HAP-1 (cell line): ENCODE results near the gene HSFX4.
A peak's percentile ranks its signal among the peaks of the same experiment; 100 is the strongest.
"Not testable (repeated sequence)": the region's sequence is repeated elsewhere in the genome, so short reads cannot be mapped to it uniquely, and the experiment has no call there.

Experiments
- DNase-seq, 2 experiments: peaks; one replicate each; pipeline ENCODE4 v3.0.0-alpha.2; 2016 to 2020; ENCODE audit warnings: low spot score in 2 of 2
- H3K27me3 ChIP-seq: fragments of 250-450 bp; sonication (Bioruptor Pico); 2 replicates; pipeline ENCODE4 v1.5.1; 2020; ENCODE audit warnings: low read depth, mild to moderate bottlenecking, moderate library complexity
- H3K36me3 ChIP-seq: fragments of 250-450 bp; sonication (Bioruptor Pico); replicated peaks from 2 replicates; pipeline ENCODE4 v1.5.1; 2020; ENCODE audit warnings: mild to moderate bottlenecking
- H3K4me1 ChIP-seq: fragments of 250-450 bp; sonication (Bioruptor Pico); 2 replicates; pipeline ENCODE4 v1.5.1; 2020; ENCODE audit warnings: mild to moderate bottlenecking
- H3K4me3 ChIP-seq: fragments of 250-450 bp; sonication (Bioruptor Pico); 2 replicates; pipeline ENCODE4 v1.5.1; 2020; ENCODE audit warnings: mild to moderate bottlenecking, moderate library complexity
- H3K9me3 ChIP-seq: fragments of 250-450 bp; sonication (Bioruptor Pico); 2 replicates; pipeline ENCODE4 v1.5.1; 2020; ENCODE audit warnings: mild to moderate bottlenecking, moderate library complexity
- in situ Hi-C: fragments of 300-500 bp; cut with MboI; formaldehyde crosslinking; loops from 3 replicates; pipeline ENCODE4 v1.14.3; 2020; ENCODE audit warnings: low sequenced_read_pairs, inconsistent platforms, mixed read lengths

HSFX4 gene

DNA sequence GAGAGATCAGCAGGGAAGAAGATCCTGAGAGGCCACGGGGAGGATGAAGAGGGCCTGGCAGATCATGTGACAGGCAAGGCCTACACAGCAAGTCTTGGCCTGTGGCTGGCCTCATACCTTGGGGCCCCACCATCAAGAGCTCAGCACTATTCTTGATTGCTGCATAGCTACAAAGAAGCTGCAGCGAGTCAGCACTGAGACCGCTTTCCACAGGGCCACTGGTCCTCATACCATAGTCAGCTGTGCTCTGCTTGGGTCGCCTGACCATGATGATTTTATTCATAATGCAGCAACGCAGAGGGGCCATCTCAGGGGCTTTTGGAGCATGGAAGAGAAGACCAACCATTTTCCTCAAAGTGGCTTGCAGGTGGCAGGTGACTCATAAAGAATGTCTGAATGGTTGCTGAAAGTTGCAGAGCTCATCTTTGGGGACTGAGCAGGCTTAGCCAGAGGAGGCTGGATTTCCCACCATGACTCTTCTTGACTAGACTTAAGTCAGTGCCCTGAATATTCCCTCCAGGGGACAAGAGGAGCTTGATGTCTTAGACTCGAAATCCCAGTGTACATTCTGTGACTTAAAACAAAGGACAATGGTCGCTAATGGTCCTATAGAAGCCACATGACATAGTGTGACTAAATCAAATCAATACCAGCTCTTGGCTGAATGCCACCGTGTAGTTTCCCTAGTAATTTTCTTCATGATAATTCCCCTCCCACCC lies 2.0 kb upstream of the HSFX4 start:
- H3K4me3 ChIP-seq, H3K4me1 ChIP-seq, DNase-seq, H3K27me3 ChIP-seq, in situ Hi-C loops, H3K9me3 ChIP-seq, H3K36me3 ChIP-seq: not testable (repeated sequence)

DNA sequence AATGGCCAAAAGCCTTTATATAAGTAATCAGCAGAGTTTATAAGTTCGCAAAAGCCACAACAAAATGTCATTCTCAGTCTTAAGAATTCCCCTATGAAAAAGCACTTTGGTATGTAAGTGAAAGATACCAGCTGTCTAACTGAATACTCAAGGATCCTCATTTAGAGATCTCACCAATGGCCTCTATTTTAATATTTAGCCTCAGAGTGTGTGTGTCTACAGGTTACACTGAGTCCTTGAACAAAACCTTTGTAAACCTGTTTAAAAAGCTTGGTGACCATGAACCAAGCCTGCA lies 1.5 kb upstream of the HSFX4 start:
- DNase-seq, H3K9me3 ChIP-seq, H3K4me1 ChIP-seq, H3K27me3 ChIP-seq, H3K4me3 ChIP-seq, H3K36me3 ChIP-seq, in situ Hi-C loops: not testable (repeated sequence)

DNA sequence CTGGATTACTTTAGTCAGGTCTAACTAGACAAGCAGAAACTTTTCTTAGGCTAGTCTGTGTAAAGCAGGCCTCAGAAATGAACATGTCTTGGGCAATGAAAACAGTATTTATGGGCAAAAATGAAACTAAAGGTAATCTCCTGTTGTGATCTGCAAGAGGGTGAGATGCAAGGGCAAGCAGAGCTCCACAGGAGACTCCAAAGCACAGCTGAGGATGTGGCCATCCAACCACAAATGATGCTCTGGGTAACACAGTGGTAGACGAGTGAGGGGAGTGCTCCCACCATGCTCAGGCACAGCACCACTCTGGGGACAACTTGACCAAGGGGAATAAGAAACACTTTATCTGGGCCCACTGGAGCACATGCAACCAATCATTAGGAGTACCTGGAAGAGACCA lies 738 bp upstream of the HSFX4 start:
- in situ Hi-C loops, H3K9me3 ChIP-seq, H3K4me1 ChIP-seq, H3K36me3 ChIP-seq, DNase-seq, H3K4me3 ChIP-seq, H3K27me3 ChIP-seq: not testable (repeated sequence)

DNA sequence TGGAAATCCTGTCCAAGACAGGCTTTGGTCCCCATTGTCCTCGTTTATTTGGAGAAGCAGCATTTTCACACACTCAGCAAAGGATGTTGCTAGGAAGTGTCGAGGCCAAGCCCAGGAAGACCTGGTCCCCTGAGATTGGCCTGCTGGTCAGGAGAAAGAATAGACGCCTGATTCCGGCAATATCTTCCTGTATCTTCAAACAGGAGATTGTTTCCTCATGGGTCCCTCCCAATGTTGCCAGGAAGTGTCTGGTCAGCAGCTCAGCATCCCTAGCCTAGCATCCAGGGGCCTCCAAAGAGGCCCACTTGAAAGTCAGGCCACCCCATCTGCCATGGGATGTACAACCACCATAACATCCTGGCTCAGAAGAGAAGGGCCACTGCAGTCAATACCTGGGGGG lies 2.0 kb downstream of the HSFX4 start:
- H3K36me3 ChIP-seq, H3K4me3 ChIP-seq, H3K9me3 ChIP-seq, H3K27me3 ChIP-seq, in situ Hi-C loops, H3K4me1 ChIP-seq, DNase-seq: not testable (repeated sequence)

DNA sequence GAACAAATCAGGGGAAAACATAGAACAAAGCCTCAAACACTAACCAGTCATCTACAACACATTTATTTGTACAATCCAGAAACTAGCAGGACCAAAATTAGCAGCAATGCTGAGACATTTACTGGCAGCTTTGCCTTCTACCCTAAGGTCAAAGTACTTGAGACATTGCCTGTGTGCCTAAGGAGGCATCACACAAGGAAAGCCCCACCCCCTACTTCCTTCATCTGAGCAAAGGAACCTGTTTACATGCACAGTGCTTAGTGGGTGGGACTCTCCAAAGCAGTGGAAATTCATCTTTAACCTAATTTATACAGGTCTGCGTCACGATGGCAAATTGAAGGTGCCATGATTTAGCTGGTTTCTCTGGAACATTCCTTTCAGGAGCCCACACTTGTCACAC lies 2.8 kb downstream of the HSFX4 start:
- H3K36me3 ChIP-seq, H3K4me1 ChIP-seq, H3K9me3 ChIP-seq, H3K4me3 ChIP-seq, in situ Hi-C loops, DNase-seq, H3K27me3 ChIP-seq: not testable (repeated sequence)

DNA sequence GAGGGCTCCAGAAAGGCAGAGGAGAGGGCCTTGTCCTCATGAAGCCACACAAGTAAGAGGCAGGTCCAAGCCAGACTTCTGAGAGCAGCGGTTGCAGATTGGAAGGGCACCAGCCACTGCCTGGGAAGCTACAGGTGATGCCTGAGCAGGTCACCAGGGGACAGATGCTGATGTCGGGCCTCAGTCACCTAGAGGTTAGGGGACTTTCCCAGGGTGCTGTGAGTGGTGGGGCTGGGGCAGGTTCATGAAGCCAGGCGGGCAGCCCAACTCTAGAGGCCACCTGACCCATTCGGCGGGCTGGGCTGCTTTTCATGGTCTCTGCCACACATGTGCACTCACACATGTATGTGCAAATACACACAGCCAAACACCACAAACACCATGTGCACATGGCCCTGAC lies 3.6 kb downstream of the HSFX4 start:
- DNase-seq, H3K27me3 ChIP-seq, H3K36me3 ChIP-seq, H3K9me3 ChIP-seq, H3K4me3 ChIP-seq, in situ Hi-C loops, H3K4me1 ChIP-seq: not testable (repeated sequence)

DNA sequence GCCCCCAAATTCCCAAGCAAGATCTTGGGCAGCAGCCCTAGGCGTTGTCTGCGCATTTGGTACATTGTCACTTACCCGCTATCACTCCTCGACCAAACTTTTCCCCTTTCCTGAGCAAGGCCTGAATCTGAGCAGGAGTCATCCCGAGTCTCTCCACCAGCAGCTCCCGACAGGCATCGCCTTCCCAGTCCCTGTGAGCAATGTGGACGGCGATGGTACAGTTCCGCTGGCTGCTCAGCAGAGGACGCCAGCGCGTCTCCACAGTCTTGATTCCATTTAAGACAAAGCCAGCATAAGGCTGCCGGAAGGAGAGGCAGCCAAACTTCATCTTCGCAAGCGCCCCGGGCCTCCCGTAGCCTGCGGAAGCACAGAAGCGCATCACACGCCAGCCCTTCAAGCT lies 4.2 kb downstream of the HSFX4 start:
- H3K4me1 ChIP-seq, in situ Hi-C loops, H3K27me3 ChIP-seq: not testable (repeated sequence)

DNA sequence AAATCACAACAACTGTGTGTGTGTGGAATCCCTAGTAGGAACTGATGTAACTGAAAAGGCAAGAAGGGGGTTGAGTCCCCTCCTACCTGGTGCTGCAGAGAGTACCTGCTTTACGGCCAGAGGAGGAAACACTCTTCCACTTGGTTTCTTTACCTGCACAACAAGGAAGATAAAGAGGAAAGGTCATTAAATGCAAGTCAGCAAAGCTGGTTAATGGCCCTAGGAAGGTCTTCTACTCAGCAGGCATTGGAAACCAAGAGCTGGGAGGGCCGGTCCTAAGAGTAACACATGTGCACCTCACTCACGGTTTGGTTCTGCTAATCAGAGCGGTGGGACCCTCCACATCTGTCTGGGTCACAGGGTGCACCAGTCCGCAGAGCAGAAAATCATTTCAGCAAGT lies 8.0 kb downstream of the HSFX4 start:
- H3K27me3 ChIP-seq, in situ Hi-C loops, DNase-seq: not testable (repeated sequence)

More for the DNA sequence above, 4.2 kb downstream of the HSFX4 start:
- H3K36me3 ChIP-seq, DNase-seq, H3K9me3 ChIP-seq, H3K4me3 ChIP-seq: not testable (repeated sequence)

DNA sequence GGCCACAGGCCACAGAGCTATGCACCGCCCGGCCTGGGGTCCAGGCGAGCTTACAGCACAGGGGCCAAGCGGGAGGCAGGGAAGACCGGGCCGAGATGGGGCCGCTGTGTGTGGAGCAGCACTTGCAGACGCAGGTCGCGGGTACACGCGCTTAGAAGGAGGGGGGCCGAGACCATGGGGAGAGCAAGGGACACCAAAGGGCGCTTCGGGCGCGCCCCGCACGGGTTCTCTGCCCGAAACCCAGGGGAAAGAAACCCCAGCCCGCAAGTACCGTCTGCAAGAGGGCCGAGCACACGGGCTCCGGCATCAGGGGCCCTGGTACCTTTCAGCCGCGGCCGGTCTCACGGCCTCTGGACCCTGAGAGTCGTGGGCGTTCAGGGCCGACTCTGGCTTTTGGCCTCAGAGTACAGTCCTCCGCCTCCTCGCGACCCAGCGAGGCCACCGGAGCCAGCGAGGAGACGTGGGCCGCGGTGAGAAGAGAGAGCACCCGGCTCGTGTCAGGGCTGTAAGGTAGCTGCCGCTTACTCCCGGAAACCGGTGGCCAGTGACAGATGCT lies 8.6 kb downstream of the HSFX4 start:
- no peaks in the 10 kb centered on the region for H3K27me3 ChIP-seq
- in situ Hi-C loops, result no loop called here
- H3K36me3 ChIP-seq, result peaks cover 3% of the 10 kb centered on the region; the same call in 1 of the 2 replicates
- no peaks in the 10 kb centered on the region for H3K9me3 ChIP-seq
- H3K4me1 ChIP-seq, result peaks cover 2% of the 10 kb centered on the region; the same call in 1 of the 2 replicates
- DNase-seq, result peak in 1 of 2 experiments; percentile 25
- peak overlapping the region; percentile 97 for H3K4me3 ChIP-seq

More for the DNA sequence above, 8.0 kb downstream of the HSFX4 start:
- H3K9me3 ChIP-seq, H3K36me3 ChIP-seq, H3K4me1 ChIP-seq: not testable (repeated sequence)
- H3K4me3 ChIP-seq, result peak overlapping the region; percentile 97

DNA sequence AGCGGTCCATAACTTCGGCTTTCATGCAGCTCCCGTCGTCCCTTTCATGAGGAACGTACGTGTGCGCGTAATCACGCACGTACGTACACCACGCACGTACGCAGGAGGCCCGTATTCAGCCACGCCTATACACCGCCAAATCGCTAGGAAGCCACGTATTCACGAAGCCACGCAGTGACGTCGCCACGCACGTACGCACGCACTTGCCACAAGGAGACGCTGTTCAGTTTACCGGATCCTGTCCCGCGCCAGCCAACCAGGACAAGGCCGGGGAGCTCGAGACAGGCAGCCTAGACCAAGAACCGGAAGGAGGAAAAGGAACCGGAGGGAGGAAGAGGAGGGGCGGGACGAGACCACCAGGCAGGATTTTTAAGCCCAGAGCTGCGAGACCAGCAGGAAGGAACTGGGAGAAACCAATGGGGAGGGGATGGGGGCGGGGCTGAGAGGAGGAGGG lies 9.1 kb downstream of the HSFX4 start, which contains the start of gene EOLA2:
Gene EOLA2 (minus strand): TSS at position 65 of the 454 bp plus-strand sequence. CDS start 4,617 bp downstream, outside the sequence.
- peak; percentile 94 to 97 for DNase-seq
- H3K4me1 ChIP-seq, result peaks cover 2% of the 10 kb centered on the region; the same call in 1 of the 2 replicates
- no peaks in the 10 kb centered on the region for H3K27me3 ChIP-seq
- H3K36me3 ChIP-seq, result peaks cover 3% of the 10 kb centered on the region; the same call in 1 of the 2 replicates
- H3K4me3 ChIP-seq, result peak within 1 kb of the TSS; percentile 97
- H3K9me3 ChIP-seq, result no peaks in the 10 kb centered on the region
- in situ Hi-C loops, result no loop called here

DNA sequence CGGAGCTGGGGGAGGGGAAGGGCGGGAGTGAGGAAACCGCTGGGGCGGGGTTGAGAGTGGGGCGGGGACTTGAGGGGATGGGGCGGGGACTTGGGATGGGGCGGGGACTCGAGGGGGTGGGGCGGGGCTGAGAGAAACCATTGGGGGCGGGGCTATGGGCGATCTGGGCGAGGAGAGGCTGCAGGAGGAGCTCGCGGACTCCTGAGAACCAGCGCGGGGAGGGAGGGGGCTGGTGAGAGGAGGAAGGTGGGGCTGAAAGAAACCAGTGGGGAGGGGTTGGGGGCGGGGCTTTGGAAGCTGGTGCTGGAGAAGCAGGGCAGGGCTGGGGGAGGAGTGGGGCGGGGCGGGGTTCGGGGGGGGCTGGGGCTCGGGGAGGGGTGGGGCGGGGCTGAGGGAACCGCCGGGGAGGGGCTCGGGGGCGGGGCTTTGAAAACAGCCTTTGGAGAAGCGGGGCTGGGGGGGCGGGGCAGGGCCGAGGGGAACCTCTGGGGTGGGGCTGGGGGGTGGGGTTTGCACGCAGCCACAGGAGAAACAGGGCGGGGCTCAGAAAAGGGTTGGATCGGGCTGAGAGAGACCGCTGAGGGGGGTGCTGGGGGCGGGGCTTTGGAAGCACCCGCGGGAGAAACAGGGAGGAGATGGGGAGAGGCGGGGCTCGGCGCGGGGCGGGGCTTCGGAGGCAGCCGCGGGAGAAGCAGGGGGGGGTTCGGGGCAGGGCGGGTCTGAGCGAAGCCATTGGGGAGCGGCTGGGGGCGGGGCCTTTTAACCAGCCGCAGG lies 9.7 kb downstream of the HSFX4 start:
- Histone ChIP-seq H3K4me1 (peaks cover 2% of the 10 kb centered on the region; the same call in 1 of the 2 replicates), H3K27me3 (no peaks in the 10 kb centered on the region), H3K36me3 (peaks cover 3% of the 10 kb centered on the region; the same call in 1 of the 2 replicates), H3K9me3 (no peaks in the 10 kb centered on the region), H3K4me3 (peak overlapping the region; percentile 97)
- in situ Hi-C loops, result no loop called here
- peak; percentile 88 to 99 for DNase-seq

DNA sequence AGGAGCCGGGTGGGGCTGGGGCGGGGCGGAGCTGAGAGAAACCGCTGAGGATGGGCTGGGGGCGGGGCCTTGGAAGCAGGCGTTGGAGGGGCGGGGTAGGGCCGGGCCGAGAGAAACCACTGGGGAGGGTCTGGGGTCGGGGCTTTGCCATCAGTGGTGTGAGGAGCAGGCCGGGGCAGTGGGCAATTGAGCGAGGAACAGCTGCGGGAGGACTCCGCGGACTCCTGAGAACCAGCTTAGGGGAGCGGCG lies 10.2 kb downstream of the HSFX4 start:
- no peaks in the 10 kb centered on the region for H3K9me3 ChIP-seq
- DNase-seq, result no peak
- H3K4me1 ChIP-seq, result peaks cover 2% of the 10 kb centered on the region; the same call in 1 of the 2 replicates
- in situ Hi-C loops, result no loop called here
- H3K4me3 ChIP-seq, result peak overlapping the region; percentile 67
- H3K36me3 ChIP-seq, result peaks cover 3% of the 10 kb centered on the region; the same call in 1 of the 2 replicates
- H3K27me3 ChIP-seq, result no peaks in the 10 kb centered on the region

DNA sequence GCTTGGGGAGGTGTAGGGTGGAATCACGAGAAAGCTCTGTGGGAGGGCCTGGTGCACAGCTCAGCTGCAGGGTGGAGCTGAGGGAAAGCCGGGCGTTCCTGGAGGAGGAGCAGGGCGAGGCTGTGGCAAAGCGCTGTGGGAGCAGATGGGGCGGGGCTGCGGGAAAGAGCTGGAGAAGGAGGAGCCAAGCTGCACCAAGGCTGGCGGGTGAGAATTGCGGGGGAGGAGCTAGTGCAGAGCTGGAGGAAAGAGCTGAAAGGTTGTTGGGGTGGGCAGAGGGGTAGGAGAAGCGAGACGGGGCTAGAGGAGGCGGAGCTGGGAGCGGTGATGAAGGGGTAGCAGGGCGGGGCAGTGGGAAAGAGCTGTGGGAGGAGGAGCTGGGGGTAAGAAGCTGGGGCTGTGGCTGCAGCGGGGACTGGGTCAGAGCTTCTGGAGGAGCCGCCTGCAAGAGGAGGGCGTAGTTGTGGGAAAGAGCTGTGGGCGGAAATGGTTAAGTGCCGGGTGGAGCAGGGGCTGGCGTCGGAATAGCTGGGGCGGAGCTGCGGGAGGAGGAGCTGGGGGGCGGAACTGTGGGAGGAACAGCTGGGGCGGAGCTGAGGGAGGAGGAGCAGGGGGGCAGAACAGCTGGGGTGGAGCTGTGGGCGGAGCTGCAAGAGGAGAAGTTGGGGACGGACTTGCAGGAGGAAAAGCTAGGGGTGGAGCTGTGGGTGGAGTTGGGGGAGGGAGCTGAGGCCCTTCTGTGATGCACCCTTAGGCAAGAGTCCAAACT lies 10.7 kb downstream of the HSFX4 start:
- Histone ChIP-seq H3K27me3 (no peaks in the 10 kb centered on the region), H3K36me3 (peaks cover 3% of the 10 kb centered on the region; the same call in 1 of the 2 replicates), H3K4me1 (peaks cover 2% of the 10 kb centered on the region; the same call in 1 of the 2 replicates), H3K4me3 (peak overlapping the region; percentile 67), H3K9me3 (no peaks in the 10 kb centered on the region)
- peak; percentile 95 to 100 for DNase-seq
- in situ Hi-C loops, result no loop called here

DNA sequence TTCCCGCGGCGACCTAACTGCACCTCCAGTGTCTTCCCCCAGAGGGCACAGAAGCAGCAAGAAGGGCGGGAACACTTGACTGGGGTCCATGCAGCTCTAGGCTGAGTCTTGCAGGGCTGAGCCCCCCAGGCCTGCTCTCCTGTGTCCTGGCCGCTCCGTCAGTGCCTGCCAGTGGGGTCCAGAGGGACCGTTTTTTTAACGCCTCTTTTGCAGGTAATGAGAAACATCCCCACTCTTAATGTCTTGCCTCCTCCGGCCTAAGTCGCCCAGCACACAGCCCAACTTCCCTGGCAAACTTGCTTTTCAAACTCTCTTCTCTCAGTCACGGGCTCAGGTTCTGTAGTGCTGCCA lies 11.3 kb downstream of the HSFX4 start:
- H3K36me3 ChIP-seq, DNase-seq, H3K27me3 ChIP-seq, H3K4me1 ChIP-seq, in situ Hi-C loops, H3K9me3 ChIP-seq: not testable (repeated sequence)
- H3K4me3 ChIP-seq, result peak overlapping the region; percentile 21
